GM21825 (cell line): ENCODE data around the gene PRKAR2B.
"Not testable (repeated sequence)": the region's sequence is repeated elsewhere in the genome, so short reads cannot be mapped to it uniquely, and the experiment has no call there.

ENCODE experiments used
- ATAC-seq: cut with Tn5 transposase; IDR thresholded peaks from one replicate; pipeline ENCODE4 v1.9.1; 2021; ENCODE audit warnings: mild to moderate bottlenecking, moderate library complexity; ENCODE audit not compliant: unreplicated experiment

Gene PRKAR2B

DNA sequence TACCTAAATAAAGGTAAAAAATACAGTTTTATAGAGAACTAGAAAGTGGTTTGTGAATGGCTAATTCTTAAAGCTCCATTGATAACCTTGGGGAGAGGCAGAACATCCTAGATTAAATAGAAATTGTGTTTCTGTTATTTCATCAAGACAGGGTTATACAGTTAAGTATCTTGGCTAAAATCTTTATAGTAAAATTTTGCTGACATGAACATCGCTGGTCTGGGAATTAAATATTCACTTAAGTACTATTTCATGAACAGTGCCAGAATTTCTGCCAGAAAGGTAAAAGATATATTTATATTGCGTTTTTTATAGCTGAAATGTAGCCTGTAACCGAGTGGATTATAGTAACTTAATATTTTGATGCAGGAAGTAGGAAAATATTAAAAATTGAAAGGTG is 70.6 kb downstream of the PRKAR2B start:
- ATAC-seq: no peak

DNA sequence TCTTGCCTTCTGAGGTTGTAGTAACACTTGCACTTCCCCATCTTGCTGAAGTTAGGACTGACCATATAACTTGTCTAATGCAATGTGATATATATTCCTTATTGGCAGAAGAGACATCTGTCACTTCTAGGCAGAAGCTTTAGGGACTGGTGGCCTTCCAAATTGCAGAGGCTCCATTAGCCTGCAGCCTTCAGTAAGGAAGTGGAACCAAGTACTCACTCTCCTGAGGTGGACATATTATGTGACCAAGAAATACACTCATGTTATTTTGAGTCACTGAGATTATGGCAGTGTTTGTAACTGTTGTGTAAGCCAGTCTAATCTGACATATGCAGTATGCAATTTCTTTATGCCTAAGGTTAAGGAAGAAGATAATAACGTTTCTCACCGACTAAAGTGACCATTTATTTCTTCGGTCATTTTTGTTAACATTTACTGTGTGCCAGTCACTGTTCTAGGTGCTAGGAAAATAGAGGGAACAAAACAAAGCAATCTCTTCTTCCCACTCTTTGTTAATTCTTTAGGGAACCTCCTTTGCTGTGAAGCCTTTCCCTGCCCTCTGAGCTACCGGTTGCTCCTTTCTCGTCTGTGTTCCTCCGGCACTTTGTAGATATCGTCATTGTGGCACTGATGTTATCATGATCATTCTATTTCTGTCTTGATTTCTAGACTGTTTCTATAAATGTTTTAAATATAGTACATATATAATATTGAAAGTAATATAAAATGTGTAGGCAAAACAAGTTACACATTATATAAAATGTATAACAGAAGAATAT is 71.4 kb downstream of the PRKAR2B start:
- ATAC-seq: no peak

DNA sequence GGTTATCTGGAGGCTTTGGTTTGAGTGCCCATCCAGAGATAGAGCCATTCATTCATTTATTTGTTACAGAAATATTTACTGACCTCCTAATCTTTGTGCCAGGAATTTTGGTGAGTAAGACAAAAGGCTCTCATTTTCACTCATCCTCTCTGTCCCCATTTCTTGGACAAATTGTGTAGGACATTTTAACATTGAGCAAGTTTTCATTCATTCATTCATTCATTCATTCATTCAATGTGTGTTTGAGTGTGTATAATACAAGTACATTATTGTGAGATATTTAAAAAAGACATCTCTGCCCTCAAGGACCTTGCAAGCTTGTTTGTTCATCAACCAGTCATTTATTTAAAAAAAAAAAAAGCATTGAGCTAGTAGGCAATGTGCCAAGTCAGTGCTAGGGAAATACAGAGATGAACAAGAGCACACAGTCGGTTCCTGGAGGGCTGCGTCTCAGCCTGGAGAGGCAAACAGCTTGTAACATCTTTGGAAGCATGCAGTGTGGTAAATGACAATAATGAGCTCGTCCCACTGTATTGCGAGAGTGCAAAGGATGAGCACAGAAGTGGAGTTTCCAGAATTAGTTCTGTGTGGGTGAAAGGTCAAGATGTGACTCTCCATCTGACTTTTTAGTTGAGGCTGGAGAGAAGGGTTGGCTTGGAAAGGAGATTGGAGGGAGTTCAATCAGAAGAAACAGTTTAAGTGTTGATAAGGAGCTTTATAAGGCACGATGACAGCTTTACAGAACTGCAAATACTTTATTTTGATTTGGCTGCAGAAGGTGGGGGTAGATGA is 73.8 kb downstream of the PRKAR2B start:
- ATAC-seq: no peak

DNA sequence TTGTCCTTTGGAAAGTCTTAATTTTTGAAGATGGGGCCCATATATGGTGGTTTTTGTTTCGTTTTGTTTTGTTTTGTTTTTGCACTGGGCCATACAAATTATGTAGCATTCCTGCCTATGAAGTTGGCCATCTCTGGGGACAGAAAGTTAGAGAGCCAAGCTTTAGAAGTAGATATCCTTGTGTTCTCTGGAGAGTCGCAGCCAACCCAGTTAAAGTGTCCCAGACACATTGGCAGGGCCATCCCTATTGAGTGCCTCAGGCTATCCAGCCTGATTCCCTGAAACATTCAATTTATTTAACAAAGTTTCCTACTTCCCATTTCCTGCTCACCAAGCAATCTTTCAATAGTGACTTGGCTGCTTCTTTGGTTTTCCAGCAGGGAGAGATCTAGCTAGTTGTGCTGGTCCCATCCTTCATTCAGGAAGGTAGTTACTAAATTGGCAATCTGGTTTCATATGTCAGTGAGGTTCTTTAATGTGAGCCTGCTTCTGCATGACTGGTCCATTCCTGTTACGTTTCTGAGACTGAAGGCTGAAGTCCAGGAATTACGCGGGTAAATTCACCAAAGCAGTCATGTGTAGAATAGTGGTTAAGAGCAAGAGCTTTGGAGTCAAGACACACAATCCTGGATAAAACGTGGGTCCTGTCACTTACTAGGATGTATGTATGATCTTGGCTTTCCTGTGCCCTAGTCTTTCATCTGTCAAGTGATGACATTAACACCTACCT is 75.0 kb downstream of the PRKAR2B start:
- no peak for ATAC-seq

DNA sequence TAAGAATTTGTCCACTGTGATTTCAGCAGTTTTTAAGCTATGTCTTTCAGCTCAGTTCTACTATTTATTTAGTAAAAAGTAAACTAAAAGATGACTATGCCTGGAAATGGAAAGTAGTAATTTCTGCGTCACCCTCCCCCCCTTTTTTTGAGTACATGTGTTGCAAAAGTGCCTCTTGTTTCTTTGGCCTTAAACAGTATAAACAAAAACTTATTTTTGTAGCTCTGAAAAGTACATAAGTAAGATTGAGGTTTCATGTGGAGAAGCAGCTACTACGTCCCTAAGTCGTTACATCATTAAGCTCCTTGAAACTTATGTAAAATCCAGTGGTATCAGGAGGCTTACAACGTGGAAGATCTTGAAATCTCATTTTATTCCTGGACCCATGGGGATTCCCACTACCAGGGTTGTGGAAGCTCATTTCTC is 78.0 kb downstream of the PRKAR2B start:
- ATAC-seq: no peak

DNA sequence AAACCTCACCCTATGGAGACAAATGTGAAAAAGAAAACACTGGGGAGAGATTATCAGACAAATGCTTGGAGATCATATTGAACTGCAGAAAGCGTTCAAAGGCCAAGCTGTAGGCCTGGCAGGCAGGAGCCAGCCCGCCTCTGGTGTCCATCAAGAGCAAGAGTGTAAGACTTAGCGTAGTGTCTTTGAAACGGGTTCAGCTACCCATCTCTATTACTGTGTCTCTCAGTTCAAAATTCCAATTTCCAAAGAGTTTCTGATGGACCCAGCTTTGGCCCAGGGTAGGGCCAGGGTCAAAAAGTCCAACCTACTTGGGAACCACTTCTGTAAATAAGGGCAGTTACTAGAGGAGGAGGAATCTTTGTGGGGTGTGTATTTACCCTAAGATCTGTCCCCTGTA is 78.9 kb downstream of the PRKAR2B start:
- ATAC-seq: no peak

DNA sequence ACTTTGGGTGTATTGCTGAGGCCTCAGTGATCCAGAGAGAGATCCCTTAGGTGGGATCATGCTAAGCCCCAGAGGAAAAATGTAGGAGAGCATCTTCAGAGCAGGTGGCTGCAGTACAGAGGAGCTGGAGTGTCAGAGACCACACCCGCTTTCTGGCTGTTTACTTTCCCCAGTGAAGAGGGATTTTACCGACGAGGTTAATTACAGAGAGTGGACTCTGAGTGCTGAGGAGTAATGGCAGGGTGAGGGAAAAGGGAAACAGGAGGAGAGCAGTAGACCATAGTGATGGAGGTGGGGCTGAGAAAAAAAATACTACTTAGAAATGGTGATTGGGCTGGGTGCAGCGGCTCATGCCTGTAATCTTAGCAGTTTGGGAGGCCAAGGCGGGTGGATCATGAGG is 81.0 kb downstream of the PRKAR2B start:
- ATAC-seq: no peak

DNA sequence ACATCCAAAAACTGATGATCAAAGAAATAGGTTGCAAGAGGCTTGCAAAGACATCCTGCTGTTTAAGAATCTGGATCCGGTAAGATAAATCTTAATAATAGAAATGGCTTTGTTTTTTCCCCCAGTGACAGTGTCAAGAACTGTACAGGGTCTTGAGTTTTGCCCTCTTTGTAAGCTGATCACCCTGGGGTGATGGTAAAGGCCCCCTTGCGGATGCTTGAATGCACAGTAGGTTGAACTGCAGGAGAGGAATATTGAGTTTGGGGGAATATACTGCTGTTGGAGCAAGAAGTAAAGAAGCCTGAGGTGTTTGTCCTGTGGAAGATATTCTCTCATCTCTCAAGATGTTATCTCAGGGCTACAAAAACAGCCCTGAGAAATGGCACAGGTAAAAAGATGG is 83.7 kb downstream of the PRKAR2B start:
- ATAC-seq: no peak

DNA sequence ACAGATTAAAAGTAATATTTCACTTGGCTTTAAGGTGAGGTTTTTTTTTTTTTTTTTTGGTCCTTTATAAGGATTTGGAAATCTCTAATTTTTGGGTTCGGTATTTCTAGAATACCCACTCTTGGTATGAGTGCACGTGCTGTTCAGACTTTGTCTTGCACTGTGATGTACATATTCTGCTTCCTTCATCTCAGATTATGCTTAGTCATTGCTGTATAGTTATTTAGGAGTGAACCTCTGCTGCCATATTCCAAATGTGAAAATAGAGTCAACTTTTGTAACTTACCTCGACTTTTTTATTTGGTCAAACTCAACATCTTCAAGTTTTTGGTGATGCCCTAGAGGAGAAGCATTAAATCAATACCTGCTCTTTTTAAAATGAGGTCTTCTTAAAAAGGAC is 84.2 kb downstream of the PRKAR2B start:
- no peak for ATAC-seq

DNA sequence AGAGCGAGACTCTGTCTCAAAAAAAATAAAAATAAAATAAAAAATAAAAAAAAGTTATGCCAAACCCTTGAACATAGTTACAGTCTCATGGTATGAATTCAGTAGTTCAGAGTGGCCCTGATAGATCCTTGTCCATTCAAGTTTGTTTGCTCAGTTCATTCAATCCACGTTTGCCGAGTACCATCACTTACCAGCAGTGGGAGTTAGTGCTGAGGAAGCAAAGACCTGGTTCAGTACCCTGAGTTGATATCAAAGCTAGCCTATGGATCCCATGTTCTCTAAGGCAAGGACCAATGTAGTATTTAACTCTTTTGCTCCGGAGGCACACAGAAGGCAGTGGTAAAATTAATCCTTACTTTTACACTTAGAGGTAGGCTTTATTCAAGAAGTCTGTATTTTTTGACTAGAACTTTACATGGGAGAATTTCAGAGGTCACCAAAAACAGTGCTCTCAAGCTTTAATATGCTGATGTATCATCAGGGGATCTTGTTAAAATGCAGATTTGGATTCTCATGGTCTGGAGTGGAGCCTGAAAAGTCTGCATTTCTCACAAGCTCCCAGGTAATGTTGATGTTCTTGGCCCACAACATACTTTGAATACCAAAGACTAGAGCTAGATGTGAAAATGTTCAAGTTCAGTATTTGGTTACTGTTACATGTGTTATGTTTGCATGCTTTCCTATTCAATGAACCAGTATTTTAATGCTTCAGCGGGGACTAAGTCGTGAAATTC is 86.1 kb downstream of the PRKAR2B start:
- no peak for ATAC-seq

DNA sequence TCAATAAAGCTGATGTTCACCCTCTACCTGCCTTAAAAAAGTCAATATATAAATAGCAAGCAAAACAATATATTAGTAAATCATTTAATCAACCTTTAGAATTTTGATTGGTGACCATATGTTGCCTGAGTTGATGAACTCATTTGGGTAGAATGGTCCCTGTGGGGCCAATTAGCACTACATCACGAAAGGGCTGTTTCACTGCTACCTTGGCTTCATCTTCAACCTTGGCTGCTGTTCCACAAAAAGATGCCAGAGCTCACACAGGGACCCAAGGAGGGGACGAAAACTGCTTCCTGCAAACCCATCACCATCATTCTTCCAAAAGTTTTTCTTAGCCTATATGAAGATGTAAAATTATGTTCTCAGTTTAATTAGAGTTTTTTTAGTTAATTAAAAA is 88.9 kb downstream of the PRKAR2B start:
- no peak for ATAC-seq

DNA sequence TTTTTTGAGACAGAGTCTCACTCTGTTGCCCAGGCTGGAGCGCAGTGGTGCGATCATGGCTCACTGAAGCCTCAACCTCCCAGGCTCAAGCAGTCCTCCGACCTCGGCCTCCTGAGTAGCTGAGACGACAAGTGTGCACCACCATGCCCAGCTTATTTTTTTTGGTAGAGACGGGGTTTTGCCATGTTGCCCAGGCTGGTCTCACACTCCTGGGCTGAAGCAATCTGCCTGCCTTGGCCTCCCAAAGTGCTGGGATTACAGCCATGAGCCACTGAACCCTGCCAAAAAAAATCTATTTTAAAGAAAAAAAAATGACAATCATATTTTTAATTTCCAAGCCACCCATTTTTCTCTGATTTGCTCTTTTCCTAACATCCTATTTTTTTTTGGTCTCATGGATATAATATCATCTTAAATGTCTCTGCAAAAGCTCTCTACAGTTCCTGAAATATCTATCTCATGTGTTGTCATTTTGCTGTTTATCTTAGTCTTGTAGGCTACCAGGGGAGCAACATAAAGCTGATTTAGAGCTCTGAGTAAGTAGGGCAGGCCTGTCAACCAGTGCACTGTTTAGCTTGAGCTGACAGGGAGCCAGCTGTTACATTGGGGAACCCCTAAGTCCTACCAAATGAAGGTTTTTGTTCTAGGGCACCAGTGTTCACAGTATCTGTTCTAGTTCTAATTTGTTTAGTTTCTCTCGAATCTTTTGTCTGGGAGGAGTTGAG is 94.4 kb downstream of the PRKAR2B start:
- no peak for ATAC-seq

DNA sequence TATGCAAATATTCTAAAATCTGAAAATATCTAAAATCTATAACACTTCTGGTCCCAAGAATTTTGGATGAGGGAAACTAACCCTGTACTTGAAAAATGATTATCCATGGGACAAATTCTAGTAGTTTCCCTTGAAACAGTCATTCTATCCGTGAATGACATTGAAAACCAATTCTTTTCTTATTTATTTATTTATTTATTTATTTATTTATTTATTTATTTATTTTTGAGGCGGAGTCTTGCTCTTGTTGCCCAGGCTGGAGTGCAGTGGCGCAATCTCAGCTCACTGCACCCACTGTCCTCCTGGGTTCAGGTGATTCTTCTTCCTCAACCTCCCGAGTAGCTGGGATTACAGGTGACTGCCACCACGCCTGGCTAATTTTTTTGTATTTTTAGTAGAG is 99.4 kb downstream of the PRKAR2B start:
- ATAC-seq: not testable (repeated sequence)

DNA sequence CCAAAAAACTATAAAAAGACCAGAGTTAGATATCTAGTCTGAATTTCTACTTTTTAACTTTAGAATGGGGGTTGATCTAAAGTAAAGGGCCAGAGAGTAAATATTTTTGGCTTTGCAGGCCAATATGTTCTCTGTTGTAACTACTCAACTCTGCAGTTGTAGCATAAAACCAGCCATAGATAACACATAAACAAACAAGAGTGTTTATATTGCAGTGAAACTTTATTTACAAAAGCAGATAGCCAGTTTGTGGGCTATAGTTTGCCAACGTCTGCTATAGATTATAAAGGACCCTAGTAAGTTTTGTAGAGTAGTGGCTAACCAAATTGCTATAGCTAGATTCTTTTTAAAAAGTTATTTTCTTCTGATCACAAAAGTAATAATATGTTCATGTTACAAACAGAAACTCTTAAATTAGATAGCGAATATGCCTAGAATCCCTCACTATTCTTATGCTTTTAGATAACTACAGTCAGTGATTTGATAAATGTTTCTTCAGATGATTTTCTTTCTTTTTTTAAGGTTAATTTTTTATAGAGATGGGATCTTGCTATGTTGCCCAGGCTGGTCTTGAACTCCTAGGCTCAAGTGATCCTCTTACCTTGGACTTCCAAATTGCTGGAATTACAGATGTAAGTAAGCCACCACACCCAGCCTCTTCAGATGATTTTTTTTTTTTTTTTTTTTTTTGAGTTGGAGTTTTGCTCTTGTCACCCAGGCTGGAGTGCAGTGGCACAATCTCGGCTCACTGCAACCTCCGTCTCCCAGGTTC is 100.7 kb downstream of the PRKAR2B start:
- ATAC-seq: no peak

DNA sequence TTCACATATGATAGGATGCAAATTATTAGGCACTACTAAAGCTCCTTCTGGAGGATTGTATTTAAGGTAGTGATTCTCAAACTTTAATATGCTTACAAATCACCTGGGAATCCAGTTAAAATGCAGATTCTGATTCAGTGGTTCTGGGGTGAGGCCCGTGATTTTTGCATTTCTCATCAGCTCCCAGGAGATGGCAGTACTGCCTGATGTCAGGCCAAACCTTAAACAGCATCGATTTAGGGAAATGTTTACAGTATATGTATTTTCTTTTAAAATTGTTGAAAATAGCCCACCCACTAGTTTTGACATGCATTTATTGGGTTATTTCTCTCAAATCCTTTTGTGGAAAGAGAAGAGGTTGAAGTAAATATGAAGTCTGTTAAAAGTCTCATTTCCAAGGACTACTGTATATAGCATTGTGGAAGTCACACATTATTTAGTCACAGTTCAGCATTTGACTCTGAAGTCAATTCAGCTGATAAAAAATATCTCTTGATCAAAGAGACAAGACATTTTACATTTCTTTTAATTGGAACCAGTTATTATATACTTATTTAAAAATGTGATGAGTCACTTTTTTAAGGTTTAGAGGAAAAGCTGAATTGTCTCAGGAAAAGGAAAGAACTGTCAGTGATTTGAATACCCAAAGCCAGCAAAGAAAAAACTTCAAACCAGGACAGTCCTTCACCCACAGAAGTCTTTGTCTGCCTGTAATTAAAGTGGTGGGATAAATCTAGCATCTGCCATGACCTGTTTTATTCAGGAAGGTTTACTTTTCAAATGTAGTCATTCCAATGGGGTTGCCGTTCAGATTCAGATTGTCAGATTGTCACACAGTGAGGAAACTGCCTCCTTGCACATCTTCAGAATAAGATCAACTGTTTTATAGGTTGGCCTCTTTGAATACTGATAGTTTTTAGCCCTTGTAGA is 103.2 kb downstream of the PRKAR2B start:
- ATAC-seq: no peak

DNA sequence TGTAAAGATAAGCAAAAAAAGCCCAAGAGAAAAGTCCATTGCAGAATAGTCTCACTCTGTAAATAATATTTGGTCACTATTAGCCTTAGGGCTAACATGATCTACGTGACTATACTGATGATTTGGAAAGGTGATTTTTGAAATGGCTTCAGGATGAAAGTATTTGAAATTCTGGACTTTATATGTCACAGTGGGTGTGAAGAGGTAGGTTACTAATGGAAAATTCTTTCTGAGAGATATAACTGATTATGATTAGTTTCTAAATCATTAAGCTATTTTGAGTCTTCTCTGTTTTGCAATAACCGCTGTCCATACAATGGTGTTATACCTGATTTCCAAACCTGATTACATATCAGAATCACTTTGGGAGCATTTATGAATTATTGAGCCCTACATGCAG is 104.2 kb downstream of the PRKAR2B start:
- no peak for ATAC-seq

DNA sequence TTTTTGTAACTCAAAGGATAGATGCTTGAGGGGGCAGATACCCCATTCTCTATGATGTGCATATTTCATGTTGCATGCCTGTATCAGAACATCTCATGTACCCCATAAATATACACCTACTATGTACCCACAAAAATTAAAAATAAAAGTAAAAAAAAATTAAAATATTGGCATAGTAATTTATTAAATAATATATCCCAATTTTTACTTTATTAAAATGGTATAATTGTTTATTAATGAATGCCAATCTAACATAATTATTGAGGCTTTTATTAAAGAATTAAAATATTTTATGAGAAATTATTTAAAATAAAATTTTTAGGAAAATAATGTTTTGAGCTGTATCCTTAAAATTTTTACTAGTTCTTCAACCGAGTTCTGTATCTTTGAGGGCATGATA is 105.4 kb downstream of the PRKAR2B start:
- ATAC-seq: no peak

DNA sequence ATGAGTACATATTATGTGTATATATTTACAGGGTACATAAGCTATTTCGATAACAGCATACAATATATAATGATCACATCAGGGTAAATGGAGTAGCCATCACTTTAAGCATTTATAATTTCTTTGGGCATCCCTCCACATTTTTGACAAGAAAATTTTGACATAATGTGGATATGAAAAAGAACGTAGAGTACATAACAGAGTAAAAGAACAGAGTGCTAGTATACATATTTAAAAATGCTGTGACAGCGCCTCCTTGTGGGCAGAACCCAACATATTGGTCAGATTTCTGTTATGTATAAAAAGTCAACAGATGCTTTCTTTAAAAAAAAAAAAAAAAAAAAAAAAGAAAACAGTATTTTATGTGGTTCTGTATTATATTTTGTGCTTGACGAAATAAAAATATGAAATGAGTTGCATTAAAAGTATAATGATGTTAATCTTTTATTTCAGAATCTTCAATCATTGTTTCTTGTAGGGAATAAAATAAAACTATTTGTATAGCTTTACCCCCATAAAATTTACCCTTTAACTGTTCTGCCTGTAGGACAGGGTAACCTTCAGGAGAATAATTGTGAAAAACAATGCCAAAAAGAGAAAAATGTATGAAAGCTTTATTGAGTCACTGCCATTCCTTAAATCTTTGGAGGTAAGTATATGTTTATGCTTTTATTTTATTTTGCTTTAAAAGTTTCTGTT is 106.0 kb downstream of the PRKAR2B start:
- no peak for ATAC-seq
